K562 (cell line): ENCODE measurements around the gene LYPD4. TPM values are rescaled to one million over a fixed set of nuclear protein-coding genes. Genes with fewer than 3 reads are reported as not detected.

Experiments
- ATAC-seq: fragments of 200-7000 bp; cut with Tn5 transposase; 3 replicates; pipeline ENCODE4 v1.9.1; 2020; ENCODE audit warnings: moderate library complexity
- BruUV-seq: library from RNA; stranded (reverse); fragments of 400-500 nt; replicated peaks from 2 replicates; lab custom pipeline; 2021; lab: Mats Ljungman, UMichigan
- CTCF ChIA-PET: fragments of 300-600 bp; formaldehyde crosslinking; extraction: SDS; loops from one replicate; lab custom pipeline; 2021; ENCODE audit warnings: low intra/inter-chr PET ratio; lab: Yijun Ruan, JAX
- POLR2A ChIA-PET: fragments of 300-600, 350-650 bp; sonication (Branson Sonifier 250); formaldehyde crosslinking; extraction: SDS; loops from one replicate; lab custom pipeline; 2021; ENCODE audit warnings: antibody characterized with exemption, inconsistent platforms; lab: Yijun Ruan, JAX
- DNase-seq, 4 experiments: peaks; one replicate each; pipeline versions ENCODE4 v3.0.0 to v3.0.0-alpha.2; 2011 to 2018; ENCODE audit warnings: low spot score in 3 of 4, mixed read lengths in 3 of 4; ENCODE audit errors: extremely low read depth in 1 of 4
- FAIRE-seq: peaks from 2 replicates; lab custom pipeline; 2011; peaks lifted over from hg19 to GRCh38; lab: Jason Lieb, UNC
- H2AFZ ChIP-seq: 2 replicates; pipeline ENCODE4 v1.6.0; 2011; ENCODE audit warnings: low read depth, low read length, control low read depth, inconsistent platforms
- H3K27ac ChIP-seq: fragments of 200-600 bp; 3 replicates; pipeline ENCODE4 v1.8.0; 2011; ENCODE audit warnings: low read depth, mild to moderate bottlenecking, control low read depth, inconsistent platforms, low read length, moderate library complexity, mixed read lengths; ENCODE audit errors: extremely low read depth
- H3K27me3 ChIP-seq, 2 experiments: fragments of 300-600 bp in 1 of 2; 2 replicates in 1 of 2; 3 replicates in 1 of 2; pipeline versions ENCODE4 v1.6.0 to v1.8.0; 2011; ENCODE audit warnings: inconsistent platforms in 2 of 2, low read length in 2 of 2, mild to moderate bottlenecking in 1 of 2, mixed read lengths in 1 of 2, moderate library complexity in 1 of 2; ENCODE audit not compliant: control insufficient read depth in 2 of 2, insufficient read depth in 2 of 2
- H3K36me3 ChIP-seq: fragments of 300-600 bp; 3 replicates; pipeline ENCODE4 v1.8.0; 2011; ENCODE audit warnings: mild to moderate bottlenecking, low read length, inconsistent platforms; ENCODE audit not compliant: control insufficient read depth, insufficient read depth
- H3K4me1 ChIP-seq, 2 experiments: fragments of 200-600 bp in 1 of 2; replicated peaks in 1 of 2; 2 replicates in 1 of 2; 3 replicates in 1 of 2; pipeline versions ENCODE4 v1.5.1 to v1.8.0; 2011; ENCODE audit warnings: inconsistent platforms in 2 of 2, low read length in 2 of 2, mild to moderate bottlenecking in 1 of 2, mixed read lengths in 1 of 2, moderate library complexity in 1 of 2; ENCODE audit not compliant: control insufficient read depth in 2 of 2, insufficient read depth in 2 of 2
- H3K4me2 ChIP-seq: 2 replicates; pipeline ENCODE4 v1.6.1; 2011; ENCODE audit warnings: low read length, control low read depth, inconsistent platforms, mixed read lengths; ENCODE audit not compliant: insufficient read depth
- H3K4me3 ChIP-seq: fragments of 200-600 bp; sonication (generic), shearing (Covaris generic); 2 replicates; pipeline ENCODE4 v1.5.1; 2016; ENCODE audit warnings: control low read depth, inconsistent platforms
- H3K79me2 ChIP-seq: fragments of 200-600 bp; 3 replicates; pipeline ENCODE4 v1.8.0; 2011; ENCODE audit warnings: low read length, inconsistent platforms; ENCODE audit not compliant: control insufficient read depth, insufficient read depth
- H3K9ac ChIP-seq, 2 experiments: 2 replicates each; pipeline versions ENCODE4 v1.6.0 to v1.6.1; 2011; ENCODE audit warnings: low read depth in 2 of 2, low read length in 2 of 2, control low read depth in 1 of 2, inconsistent platforms in 1 of 2, mild to moderate bottlenecking in 1 of 2, mixed read lengths in 1 of 2; ENCODE audit not compliant: insufficient read depth in 1 of 2
- H3K9me1 ChIP-seq: one replicate; pipeline ENCODE4 v1.6.0; 2011; ENCODE audit warnings: inconsistent platforms, mild to moderate bottlenecking, low read length, moderate library complexity; ENCODE audit not compliant: control insufficient read depth, insufficient read depth
- H3K9me3 ChIP-seq: replicated peaks from 2 replicates; pipeline ENCODE4 v1.5.1; 2011; ENCODE audit warnings: low read depth, low read length, inconsistent platforms; ENCODE audit not compliant: control insufficient read depth, insufficient read depth
- H4K20me1 ChIP-seq: replicated peaks from 2 replicates; pipeline ENCODE4 v1.6.1; 2011; ENCODE audit warnings: low read length, inconsistent platforms, mixed read lengths; ENCODE audit not compliant: control insufficient read depth, insufficient read depth
- BMI1 ChIP-seq: fragments of 150-350 bp; IDR thresholded peaks from 2 replicates; pipeline ENCODE4 v1.6.1; 2014; ENCODE audit warnings: low read length
- DPF2 ChIP-seq: fragments of 450-650 bp; IDR thresholded peaks from 2 replicates; pipeline ENCODE4 v1.6.1; 2016
- GATA2 ChIP-seq: sonication (generic); formaldehyde crosslinking; IDR thresholded peaks from 2 replicates; pipeline ENCODE4 v1.4.0; 2020; ENCODE audit warnings: mild to moderate bottlenecking, missing genetic modification reagents
- IRF2 ChIP-seq: sonication (generic); formaldehyde crosslinking; IDR thresholded peaks from 2 replicates; pipeline ENCODE4 v1.8.1; 2022; ENCODE audit warnings: mild to moderate bottlenecking, missing genetic modification reagents
- JUNB ChIP-seq: fragments of 450-650 bp; formaldehyde crosslinking; conservative IDR thresholded peaks from 2 replicates; pipeline ENCODE4 v1.4.0; 2020; ENCODE audit warnings: mild to moderate bottlenecking
- MCM2 ChIP-seq: fragments of 450-650 bp; IDR thresholded peaks from 2 replicates; pipeline ENCODE4 v1.6.1; 2017; ENCODE audit warnings: low read depth, mild to moderate bottlenecking
- PTTG1 ChIP-seq: fragments of 450-650 bp; IDR thresholded peaks from 2 replicates; pipeline ENCODE4 v1.6.1; 2016; ENCODE audit warnings: low read depth, mild to moderate bottlenecking, missing genetic modification characterization, missing compliant biosample characterization
- SMARCA5 ChIP-seq: fragments of 450-650 bp; IDR thresholded peaks from 2 replicates; pipeline ENCODE4 v1.6.1; 2016
- TRIM24 ChIP-seq, 2 experiments: fragments of 450-650 bp; IDR thresholded peaks; 2 replicates each; pipeline ENCODE4 v1.6.1; 2016
- YBX1 ChIP-seq: fragments of 450-650 bp; IDR thresholded peaks from 2 replicates; pipeline ENCODE4 v1.7.1; 2016; ENCODE audit warnings: mild to moderate bottlenecking
- ZBTB7A ChIP-seq: IDR thresholded peaks from 2 replicates; pipeline ENCODE4 v1.6.1; 2011; ENCODE audit warnings: low read depth, mild to moderate bottlenecking, low read length, moderate library complexity, borderline replicate concordance; ENCODE audit not compliant: control insufficient read depth
- ZFP36 ChIP-seq: fragments of 150-350 bp; IDR thresholded peaks from 2 replicates; pipeline ENCODE4 v1.6.1; 2018; ENCODE audit warnings: low read length, low read depth; ENCODE audit not compliant: partially characterized antibody
- ZNF121 ChIP-seq: sonication (generic); formaldehyde crosslinking; conservative IDR thresholded peaks from 2 replicates; pipeline ENCODE4 v1.8.0; 2022; ENCODE audit warnings: missing genetic modification reagents
- ZNF695 ChIP-seq: fragments of 450-650 bp; formaldehyde crosslinking; IDR thresholded peaks from 2 replicates; pipeline ENCODE4 v1.4.0; 2020; ENCODE audit warnings: mild to moderate bottlenecking, moderate library complexity
- ZNF780A ChIP-seq: fragments of 250-450 bp; sonication (Bioruptor Pico); IDR thresholded peaks from 2 replicates; pipeline ENCODE4 v1.5.0; 2021; ENCODE audit warnings: mild to moderate bottlenecking
- WGBS: fragments of 100-300 bp; shearing (Covaris generic); methylation state at CpG from one replicate; pipeline ENCODE4 v1.1.6; 2016; ENCODE audit warnings: low coverage, mixed read lengths; ENCODE audit not compliant: insufficient coverage; ENCODE audit errors: missing lambda C conversion rate; 5-methylcytosine and 5-hydroxymethylcytosine counted together
- in situ Hi-C: fragments of 300-500 bp; cut with MboI; formaldehyde crosslinking; loops from 4 replicates; pipeline ENCODE4 v1.15.0; 2018; ENCODE audit warnings: inconsistent platforms, mixed read lengths
- intact Hi-C: fragments of 100-400 bp; cut with micrococcal nuclease; formaldehyde crosslinking; loops from 2 replicates; pipeline ENCODE4 v1.14.2; 2022
- polyA plus RNA-seq, 8 experiments: library from polyadenylated mRNA; depleted of rRNA in 4 of 8; stranded (reverse) in 5 of 8; unstranded in 3 of 8; fragments of >200 nt; fragmentation: Nextera tagmentation in 2 of 8; fragmentation: Illumina TruSeq in 1 of 8; extraction: Ambion mirVana in 2 of 8; extraction: Trizol in 1 of 8; gene quantifications; 2 replicates each; pipeline versions ENCODE4 v1.2.1 to v1.2.3, GENCODE V29; 2011 to 2014; ENCODE audit warnings: inconsistent platforms in 1 of 8, missing spikeins in 1 of 8
- total RNA-seq, 7 experiments: library from RNA; depleted of rRNA in 6 of 7; stranded (reverse); fragments of >200 nt in 6 of 7; fragmentation: Illumina TruSeq in 2 of 7; extraction: Trizol in 2 of 7; gene quantifications; 2 replicates each; pipeline versions ENCODE4 v1.2.1 to v1.2.3, GENCODE V29; 2011 to 2021; ENCODE audit warnings: low replicate concordance in 1 of 7
- TF ChIP-seq, protein P1 (sequence below): fragments of 450-650 bp; IDR thresholded peaks from one replicate; pipeline ENCODE4 v1.6.1; 2018; ENCODE audit warnings: mild to moderate bottlenecking, moderate library complexity; ENCODE audit not compliant: partially characterized antibody
- TF ChIP-seq, protein P2 (sequence below), 3 experiments: IDR thresholded peaks in 2 of 3; conservative IDR thresholded peaks in 1 of 3; 2 replicates each; pipeline ENCODE4 v1.5.1; 2011 to 2012; ENCODE audit warnings: low read length in 3 of 3, mild to moderate bottlenecking in 3 of 3, control low read depth in 2 of 3, improper control_type of control experiment in 1 of 3, inconsistent platforms in 1 of 3, low read depth in 1 of 3, mixed read lengths in 1 of 3, moderate library complexity in 1 of 3; ENCODE audit not compliant: insufficient read depth in 2 of 3
- TF ChIP-seq, protein P3 (sequence below): fragments of 250-450 bp; sonication (Bioruptor Pico); IDR thresholded peaks from 2 replicates; pipeline ENCODE4 v1.8.0; 2022; ENCODE audit warnings: inconsistent platforms

The LYPD4 gene
- total and polyA plus RNA-seq, 9 of the 15 experiments (the other 6 are each of a cell fraction or from before 2014, with no cell fraction given): 0.11 TPM; not detected in 8

DNA sequence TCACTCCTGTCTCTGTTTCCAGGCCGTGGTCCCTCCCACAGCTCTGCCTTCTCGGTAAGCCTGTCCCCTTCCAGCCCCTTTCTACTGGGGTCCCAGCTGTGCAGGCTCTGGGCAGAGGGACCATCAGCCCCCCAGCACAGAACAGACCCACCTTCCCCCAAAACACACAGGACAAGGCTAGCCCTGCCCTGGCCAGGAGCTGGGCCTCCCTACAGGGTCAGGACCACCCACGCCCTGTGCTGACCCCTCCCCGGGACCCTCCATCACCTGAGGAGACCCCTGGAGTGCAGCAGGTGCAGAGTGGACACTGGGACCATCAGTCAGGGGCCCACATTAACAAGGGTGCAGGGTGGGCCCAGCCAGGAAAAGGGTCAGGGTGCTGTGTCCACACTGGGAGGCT lies 34.2 kb downstream of the LYPD4 start:
- H3K9ac ChIP-seq: no peak overlapping the region
- TF ChIP-seq, protein P1, sequence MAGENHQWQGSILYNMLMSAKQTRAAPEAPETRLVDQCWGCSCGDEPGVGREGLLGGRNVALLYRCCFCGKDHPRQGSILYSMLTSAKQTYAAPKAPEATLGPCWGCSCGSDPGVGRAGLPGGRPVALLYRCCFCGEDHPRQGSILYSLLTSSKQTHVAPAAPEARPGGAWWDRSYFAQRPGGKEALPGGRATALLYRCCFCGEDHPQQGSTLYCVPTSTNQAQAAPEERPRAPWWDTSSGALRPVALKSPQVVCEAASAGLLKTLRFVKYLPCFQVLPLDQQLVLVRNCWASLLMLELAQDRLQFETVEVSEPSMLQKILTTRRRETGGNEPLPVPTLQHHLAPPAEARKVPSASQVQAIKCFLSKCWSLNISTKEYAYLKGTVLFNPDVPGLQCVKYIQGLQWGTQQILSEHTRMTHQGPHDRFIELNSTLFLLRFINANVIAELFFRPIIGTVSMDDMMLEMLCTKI: no peak
- TF ChIP-seq PTTG1 (tag) (no peak), GATA2 (CRISPR knock-in tag) (no peak), BMI1 (no peak), TRIM24 (IDR thresholded peaks at IDR 0.05) (no peak), MCM2 (no peak), ZNF695 (CRISPR knock-in tag) (no peak), JUNB (no peak), ZNF780A (CRISPR knock-in tag) (no peak), ZNF121 (CRISPR knock-in tag) (no peak), DPF2 (no peak), IRF2 (CRISPR knock-in tag) (no peak), SMARCA5 (no peak), ZFP36 (no peak), ZBTB7A (no peak), YBX1 (no peak)
- TF ChIP-seq, protein P2, sequence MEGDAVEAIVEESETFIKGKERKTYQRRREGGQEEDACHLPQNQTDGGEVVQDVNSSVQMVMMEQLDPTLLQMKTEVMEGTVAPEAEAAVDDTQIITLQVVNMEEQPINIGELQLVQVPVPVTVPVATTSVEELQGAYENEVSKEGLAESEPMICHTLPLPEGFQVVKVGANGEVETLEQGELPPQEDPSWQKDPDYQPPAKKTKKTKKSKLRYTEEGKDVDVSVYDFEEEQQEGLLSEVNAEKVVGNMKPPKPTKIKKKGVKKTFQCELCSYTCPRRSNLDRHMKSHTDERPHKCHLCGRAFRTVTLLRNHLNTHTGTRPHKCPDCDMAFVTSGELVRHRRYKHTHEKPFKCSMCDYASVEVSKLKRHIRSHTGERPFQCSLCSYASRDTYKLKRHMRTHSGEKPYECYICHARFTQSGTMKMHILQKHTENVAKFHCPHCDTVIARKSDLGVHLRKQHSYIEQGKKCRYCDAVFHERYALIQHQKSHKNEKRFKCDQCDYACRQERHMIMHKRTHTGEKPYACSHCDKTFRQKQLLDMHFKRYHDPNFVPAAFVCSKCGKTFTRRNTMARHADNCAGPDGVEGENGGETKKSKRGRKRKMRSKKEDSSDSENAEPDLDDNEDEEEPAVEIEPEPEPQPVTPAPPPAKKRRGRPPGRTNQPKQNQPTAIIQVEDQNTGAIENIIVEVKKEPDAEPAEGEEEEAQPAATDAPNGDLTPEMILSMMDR (IDR thresholded peaks at IDR 0.05 in 2 of 3, conservative IDR thresholded peaks at IDR 0.05 in 1 of 3; ENCODE audit: insufficient read depth in 2 of 3, low read depth in 1 of 3, low read length in 3 of 3): no peak
- TF ChIP-seq, protein P3, sequence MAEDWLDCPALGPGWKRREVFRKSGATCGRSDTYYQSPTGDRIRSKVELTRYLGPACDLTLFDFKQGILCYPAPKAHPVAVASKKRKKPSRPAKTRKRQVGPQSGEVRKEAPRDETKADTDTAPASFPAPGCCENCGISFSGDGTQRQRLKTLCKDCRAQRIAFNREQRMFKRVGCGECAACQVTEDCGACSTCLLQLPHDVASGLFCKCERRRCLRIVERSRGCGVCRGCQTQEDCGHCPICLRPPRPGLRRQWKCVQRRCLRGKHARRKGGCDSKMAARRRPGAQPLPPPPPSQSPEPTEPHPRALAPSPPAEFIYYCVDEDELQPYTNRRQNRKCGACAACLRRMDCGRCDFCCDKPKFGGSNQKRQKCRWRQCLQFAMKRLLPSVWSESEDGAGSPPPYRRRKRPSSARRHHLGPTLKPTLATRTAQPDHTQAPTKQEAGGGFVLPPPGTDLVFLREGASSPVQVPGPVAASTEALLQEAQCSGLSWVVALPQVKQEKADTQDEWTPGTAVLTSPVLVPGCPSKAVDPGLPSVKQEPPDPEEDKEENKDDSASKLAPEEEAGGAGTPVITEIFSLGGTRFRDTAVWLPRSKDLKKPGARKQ: no peak
- TF ChIP-seq, all 486 proteins: peak for 0
- ChIA-PET POLR2A (interaction anchor here (0.7 kb wide), 1 partner anchor 8 kb away, joined by 3 read pairs; no protein-coding TSS in a partner anchor), CTCF (no interaction called here)
- in situ Hi-C loops: no loop called here
- peaks cover 6 to 47% of the 10 kb centered on the region in 2 experiments; a peak in 4 of 5 replicates for H3K27me3 ChIP-seq
- no peak overlapping the region for H2AFZ ChIP-seq
- 3% methylated on average over 4 of the region's 4 CpGs for WGBS
- H3K36me3 ChIP-seq: no peaks in the 10 kb centered on the region
- FAIRE-seq (no peak), DNase-seq (no peak), ATAC-seq (no peak)
- peaks cover 3% of the 10 kb centered on the region; the same call in 1 of the 2 replicates for H4K20me1 ChIP-seq
- intact Hi-C loops: no loop called here
- H3K27ac ChIP-seq: no peak overlapping the region
- H3K4me1 ChIP-seq: no peaks in the 10 kb centered on the region
- no peaks in the 10 kb centered on the region for H3K79me2 ChIP-seq
- BruUV-seq: no TSS peak
- H3K4me3 ChIP-seq: no peak overlapping the region
- no peak overlapping the region for H3K4me2 ChIP-seq
- H3K9me1 ChIP-seq: no peaks in the 10 kb centered on the region
- H3K9me3 ChIP-seq: no peaks in the 10 kb centered on the region
